WTC11 (cell line): ENCODE data around the gene RALA. TPM values are rescaled to one million over a fixed set of nuclear protein-coding genes. Genes with fewer than 3 reads are reported as not detected.

Source experiments
- ATAC-seq: fragments of 200-7000 bp; cut with Tn5 transposase; 2 replicates; pipeline ENCODE4 v1.10.0; 2021; ENCODE audit warnings: mild to moderate bottlenecking, moderate library complexity
- CTCF ChIA-PET: fragments of 300-600 bp; sonication (Branson Sonifier 250); formaldehyde crosslinking; loops from one replicate; lab custom pipeline; 2021; ENCODE audit warnings: antibody characterized with exemption; lab: Charles Lee
- POLR2A ChIA-PET: fragments of 350-600 bp; sonication (Branson Sonifier 250); formaldehyde crosslinking; loops from one replicate; lab custom pipeline; 2021; ENCODE audit warnings: antibody characterized with exemption; lab: Charles Lee
- DNase-seq: peaks from one replicate; pipeline ENCODE4 v3.0.0; 2021; ENCODE audit warnings: low spot score
- H3K27ac Mint-ChIP-seq: 2 replicates; pipeline ENCODE4 v1.8.0; 2021; ENCODE audit warnings: mixed read lengths
- H3K27me3 Mint-ChIP-seq: 2 replicates; pipeline ENCODE4 v1.8.0; 2021; ENCODE audit warnings: low read depth, mild to moderate bottlenecking, moderate library complexity, mixed read lengths
- H3K36me3 Mint-ChIP-seq: 2 replicates; pipeline ENCODE4 v1.8.0; 2021; ENCODE audit warnings: mixed read lengths
- H3K4me1 Mint-ChIP-seq: 2 replicates; pipeline ENCODE4 v1.8.0; 2022; ENCODE audit warnings: mixed read lengths
- H3K4me3 Mint-ChIP-seq: 2 replicates; pipeline ENCODE4 v1.8.0; 2021; ENCODE audit warnings: mild to moderate bottlenecking, moderate library complexity, mixed read lengths
- H3K9me3 Mint-ChIP-seq: 2 replicates; pipeline ENCODE4 v1.8.0; 2021; ENCODE audit warnings: mixed read lengths
- ERG ChIP-seq: fragments of 250-450 bp; sonication (Bioruptor Pico); IDR thresholded peaks from 2 replicates; pipeline ENCODE4 v1.8.0; 2021; ENCODE audit warnings: mild to moderate bottlenecking
- ETV6 ChIP-seq: sonication (generic); formaldehyde crosslinking; IDR thresholded peaks from 2 replicates; pipeline ENCODE4 v1.8.1; 2022; ENCODE audit warnings: mild to moderate bottlenecking, missing genetic modification reagents
- FOXK1 ChIP-seq: sonication (generic); formaldehyde crosslinking; IDR thresholded peaks from 2 replicates; pipeline ENCODE4 v1.8.0; 2022; ENCODE audit warnings: mild to moderate bottlenecking, moderate library complexity, missing genetic modification reagents
- JAZF1 ChIP-seq: fragments of 250-450 bp; sonication (Bioruptor Pico); IDR thresholded peaks from 2 replicates; pipeline ENCODE4 v1.9.0; 2021; ENCODE audit warnings: moderate library complexity, mild to moderate bottlenecking, inconsistent platforms
- MLX ChIP-seq: sonication (generic); formaldehyde crosslinking; IDR thresholded peaks from 2 replicates; pipeline ENCODE4 v1.8.1; 2023; ENCODE audit warnings: mild to moderate bottlenecking, missing genetic modification reagents, moderate library complexity
- NFATC4 ChIP-seq: fragments of 250-450 bp; sonication (Bioruptor Pico); IDR thresholded peaks from 2 replicates; pipeline ENCODE4 v1.9.0; 2021; ENCODE audit warnings: mild to moderate bottlenecking
- PRRX2 ChIP-seq: fragments of 250-450 bp; sonication (Bioruptor Pico); IDR thresholded peaks from 2 replicates; pipeline ENCODE4 v1.8.0; 2021; ENCODE audit warnings: mild to moderate bottlenecking
- RELA ChIP-seq: sonication (generic); formaldehyde crosslinking; IDR thresholded peaks from 2 replicates; pipeline ENCODE4 v1.8.1; 2022; ENCODE audit warnings: missing genetic modification reagents, mild to moderate bottlenecking, borderline replicate concordance
- RORB ChIP-seq: fragments of 250-450 bp; sonication (Bioruptor Pico); IDR thresholded peaks from 2 replicates; pipeline ENCODE4 v1.9.0; 2021; ENCODE audit warnings: mild to moderate bottlenecking
- SMAD3 ChIP-seq: sonication (generic); formaldehyde crosslinking; IDR thresholded peaks from 2 replicates; pipeline ENCODE4 v1.8.0; 2022; ENCODE audit warnings: missing genetic modification reagents, mild to moderate bottlenecking, borderline replicate concordance
- TP53 ChIP-seq: sonication (generic); formaldehyde crosslinking; IDR thresholded peaks from 2 replicates; pipeline ENCODE4 v1.8.1; 2023; ENCODE audit warnings: mild to moderate bottlenecking, missing genetic modification reagents
- USF1 ChIP-seq: sonication (generic); formaldehyde crosslinking; IDR thresholded peaks from 2 replicates; pipeline ENCODE4 v1.8.0; 2022; ENCODE audit warnings: mild to moderate bottlenecking, missing genetic modification reagents
- USF2 ChIP-seq: sonication (generic); formaldehyde crosslinking; IDR thresholded peaks from 2 replicates; pipeline ENCODE4 v1.8.1; 2023; ENCODE audit warnings: mild to moderate bottlenecking, missing genetic modification reagents, moderate library complexity
- ZNF138 ChIP-seq: sonication (generic); formaldehyde crosslinking; conservative IDR thresholded peaks from 2 replicates; pipeline ENCODE4 v1.8.1; 2022; ENCODE audit warnings: mild to moderate bottlenecking, moderate library complexity, missing genetic modification reagents
- ZNF416 ChIP-seq: fragments of 250-450 bp; sonication (Bioruptor Pico); IDR thresholded peaks from 2 replicates; pipeline ENCODE4 v1.9.0; 2021; ENCODE audit warnings: mild to moderate bottlenecking, inconsistent platforms
- ZNF423 ChIP-seq: fragments of 250-450 bp; sonication (Bioruptor Pico); IDR thresholded peaks from 2 replicates; pipeline ENCODE4 v2.1.2; 2022; ENCODE audit warnings: mild to moderate bottlenecking, moderate library complexity
- ZNF425 ChIP-seq: fragments of 250-450 bp; sonication (Bioruptor Pico); conservative IDR thresholded peaks from 2 replicates; pipeline ENCODE4 v1.9.0; 2021; ENCODE audit warnings: mild to moderate bottlenecking
- ZNF512 ChIP-seq: sonication (generic); formaldehyde crosslinking; IDR thresholded peaks from 2 replicates; pipeline ENCODE4 v1.8.1; 2022; ENCODE audit warnings: missing genetic modification reagents, borderline replicate concordance
- ZNF671 ChIP-seq: fragments of 250-450 bp; sonication (Bioruptor Pico); IDR thresholded peaks from 2 replicates; pipeline ENCODE4 v1.8.0; 2021; ENCODE audit warnings: mild to moderate bottlenecking
- total RNA-seq: library from RNA; stranded (reverse); gene quantifications from 3 replicates; pipeline ENCODE4 v1.2.3, GENCODE V29; 2021

Gene RALA
- total RNA-seq, 1 experiment from 2014 or later = 57.3 TPM

GRCh38 chr7:39606352-39606751 is 17.0 kb upstream of the RALA start:
- ChIA-PET CTCF (no interaction called here), POLR2A (interaction anchor here (0.7 kb wide), 1 partner anchor 129 kb away, joined by 3 read pairs; no protein-coding TSS in a partner anchor)
- Mint-ChIP-seq H3K36me3 (no peaks in the 10 kb centered on the region), H3K4me1 (peaks cover 17% of the 10 kb centered on the region), H3K27me3 (peaks cover 30% of the 10 kb centered on the region), H3K27ac (no peak overlapping the region), H3K4me3 (no peak overlapping the region), H3K9me3 (peaks cover 14% of the 10 kb centered on the region)
- no peak for ATAC-seq
- TF ChIP-seq RELA (CRISPR knock-in tag) = no peak
- DNase-seq = no peak

- Mint-ChIP-seq H3K27ac (no peak overlapping the region), H3K9me3 (peaks cover 14% of the 10 kb centered on the region), H3K27me3 (peaks cover 30% of the 10 kb centered on the region), H3K4me1 (peaks cover 17% of the 10 kb centered on the region), H3K4me3 (no peak overlapping the region), H3K36me3 (no peaks in the 10 kb centered on the region)
- DNase-seq = no peak
- POLR2A ChIA-PET = no interaction called here
- no peak for ATAC-seq
- CTCF ChIA-PET = no interaction called here
- no peak for TF ChIP-seq ZNF423
- TF ChIP-seq ZNF512 (CRISPR knock-in tag) = no peak
Measured at GRCh38 chr7:39606941-39607340, 16.4 kb upstream of the RALA start.

- Mint-ChIP-seq H3K27me3 (peaks cover 30% of the 10 kb centered on the region), H3K4me3 (no peak overlapping the region), H3K36me3 (no peaks in the 10 kb centered on the region), H3K4me1 (peaks cover 17% of the 10 kb centered on the region), H3K27ac (no peak overlapping the region)
- DNase-seq = no peak
- no peak for TF ChIP-seq FOXK1
- no peak for TF ChIP-seq ZNF138 (CRISPR knock-in tag)
- TF ChIP-seq MLX (CRISPR knock-in tag) = no peak
- TF ChIP-seq ZNF425 (CRISPR knock-in tag) = no peak
- no peak for TF ChIP-seq NFATC4
- TF ChIP-seq USF2 = no peak
- no peak for TF ChIP-seq SMAD3
- TF ChIP-seq ZNF416 (CRISPR knock-in tag) = no peak
- TF ChIP-seq USF1 (CRISPR knock-in tag) = no peak
- TF ChIP-seq ERG (CRISPR knock-in tag) = no peak
- no peak for TF ChIP-seq ZNF671 (CRISPR knock-in tag)
- no peak for TF ChIP-seq JAZF1 (CRISPR knock-in tag)
- TF ChIP-seq ETV6 (CRISPR knock-in tag) = no peak
- TF ChIP-seq RORB = no peak
- TF ChIP-seq TP53 (CRISPR knock-in tag) = no peak
- TF ChIP-seq PRRX2 (CRISPR knock-in tag) = no peak
- TF ChIP-seq, all 79 proteins: peak for 0
- ATAC-seq = no peak
- POLR2A ChIA-PET = no interaction called here
- CTCF ChIA-PET = no interaction called here
- H3K9me3 Mint-ChIP-seq = peaks cover 14% of the 10 kb centered on the region
Measured at GRCh38 chr7:39607865-39608264, 15.5 kb upstream of the RALA start.
